Large intestine (tissue), 3 donors: Measurements from ENCODE around the gene VCP. TPM values are rescaled to one million over a fixed set of nuclear protein-coding genes. Genes with fewer than 3 reads are reported as not detected.

Experiments
- DNase-seq, 2 donors: peaks; one replicate each; pipeline versions ENCODE4 v3.0.0 to v3.0.0-alpha.2; 2013
- H3K27ac ChIP-seq: one replicate; pipeline ENCODE4 v1.5.1; 2013; ENCODE audit warnings: low read length
- H3K27me3 ChIP-seq: 2 replicates; pipeline ENCODE4 v1.6.1; 2013; ENCODE audit warnings: low read length; ENCODE audit not compliant: control insufficient read depth, insufficient read depth
- H3K36me3 ChIP-seq: 2 replicates; pipeline ENCODE4 v1.6.1; 2013; ENCODE audit warnings: low read length; ENCODE audit not compliant: control insufficient read depth, insufficient read depth
- H3K4me1 ChIP-seq: one replicate; pipeline ENCODE4 v1.6.1; 2013; ENCODE audit warnings: low read length; ENCODE audit not compliant: control insufficient read depth, insufficient read depth
- H3K4me3 ChIP-seq: one replicate; pipeline ENCODE4 v1.5.1; 2013; ENCODE audit warnings: low read length
- H3K9me3 ChIP-seq: one replicate; pipeline ENCODE4 v1.6.1; 2013; ENCODE audit warnings: mild to moderate bottlenecking, low read depth, low read length, moderate library complexity; ENCODE audit not compliant: control insufficient read depth
- WGBS: methylation state at CpG from one replicate; pipeline ENCODE4 v1.1.5; 2013; ENCODE audit warnings: low lambda C conversion rate; ENCODE audit not compliant: insufficient coverage; 5-methylcytosine and 5-hydroxymethylcytosine counted together
- polyA plus RNA-seq: library from polyadenylated mRNA; unstranded; fragments of 120-200 nt; gene quantifications from one replicate; pipeline ENCODE4 v1.2.1, GENCODE V29; 2013

Gene VCP
- polyA plus RNA-seq, 1 donor = 189 TPM

DNA sequence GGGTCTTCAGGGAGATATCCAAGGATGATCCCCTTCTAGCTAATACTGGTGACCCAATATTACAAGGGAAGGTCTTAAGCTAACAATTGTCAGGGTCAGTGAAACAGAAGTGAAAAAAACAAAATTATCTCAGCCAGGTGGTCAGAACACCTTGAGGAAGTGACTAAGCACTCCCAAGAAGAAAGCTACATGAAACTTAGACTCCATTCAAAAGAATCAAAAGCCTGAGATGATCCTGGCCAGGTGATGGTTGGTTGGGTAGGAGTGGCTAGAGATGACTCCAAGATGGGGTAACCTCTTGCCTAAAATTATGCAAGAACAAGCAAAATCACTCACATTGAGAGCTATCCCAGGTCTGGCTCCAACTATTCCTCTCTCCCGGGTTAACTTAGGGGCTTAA is 5.4 kb downstream of the VCP start:
- Histone ChIP-seq H3K4me1 (peaks cover 19% of the 10 kb centered on the region), H3K27ac (no peak overlapping the region), H3K4me3 (no peak overlapping the region), H3K27me3 (no peaks in the 10 kb centered on the region), H3K9me3 (peaks cover 3% of the 10 kb centered on the region), H3K36me3 (peaks cover 65% of the 10 kb centered on the region)
- no peak for DNase-seq
- no CpG with 5 or more reads among the region's 1 CpG for WGBS

GRCh38 chr9:35060548-35061207 is 11.7 kb downstream of the VCP start:
- Histone ChIP-seq H3K4me1 (no peaks in the 10 kb centered on the region), H3K9me3 (no peaks in the 10 kb centered on the region), H3K36me3 (peaks cover 98% of the 10 kb centered on the region), H3K27me3 (no peaks in the 10 kb centered on the region), H3K27ac (no peak overlapping the region), H3K4me3 (no peak overlapping the region)
- no peak for DNase-seq
- WGBS = no CpG with 5 or more reads among the region's 11 CpGs

- H3K27ac ChIP-seq = no peak overlapping the region
- no peaks in the 10 kb centered on the region for H3K27me3 ChIP-seq
- WGBS = no CpG with 5 or more reads among the region's 10 CpGs
- peaks cover 94% of the 10 kb centered on the region for H3K36me3 ChIP-seq
- DNase-seq = no peak
- no peaks in the 10 kb centered on the region for H3K9me3 ChIP-seq
- no peak overlapping the region for H3K4me3 ChIP-seq
- no peaks in the 10 kb centered on the region for H3K4me1 ChIP-seq
These were observed 13.0 kb downstream of the VCP start for GRCh38 chr9:35059438-35059837.

DNA sequence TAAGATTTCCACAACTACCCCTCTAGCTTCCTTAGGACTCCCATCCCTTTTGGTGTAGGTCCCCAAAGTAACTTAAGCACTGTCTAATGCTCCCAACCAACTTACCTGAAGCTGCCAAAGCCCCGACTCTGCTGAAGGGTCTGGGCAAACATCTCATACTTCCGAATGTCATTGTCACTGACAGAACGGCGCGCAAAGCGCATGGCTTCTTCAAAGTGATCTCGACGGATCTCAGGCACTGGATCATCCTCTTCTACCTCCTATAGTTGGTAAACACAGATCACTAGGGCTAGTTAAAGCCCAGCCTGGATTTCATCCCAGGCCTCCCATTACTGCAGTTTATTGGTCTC is 15.2 kb downstream of the VCP start:
- no CpG with 5 or more reads among the region's 8 CpGs for WGBS
- H3K36me3 ChIP-seq = peaks cover 77% of the 10 kb centered on the region
- no peaks in the 10 kb centered on the region for H3K27me3 ChIP-seq
- no peak overlapping the region for H3K27ac ChIP-seq
- no peaks in the 10 kb centered on the region for H3K4me1 ChIP-seq
- no peak for DNase-seq
- no peak overlapping the region for H3K4me3 ChIP-seq
- H3K9me3 ChIP-seq = no peaks in the 10 kb centered on the region

- no peaks in the 10 kb centered on the region for H3K4me1 ChIP-seq
- H3K36me3 ChIP-seq = peaks cover 75% of the 10 kb centered on the region
- no peak for DNase-seq
- H3K9me3 ChIP-seq = no peaks in the 10 kb centered on the region
- no peaks in the 10 kb centered on the region for H3K27me3 ChIP-seq
- no peak overlapping the region for H3K27ac ChIP-seq
- H3K4me3 ChIP-seq = no peak overlapping the region
- WGBS = no CpG with 5 or more reads among the region's 9 CpGs
These were observed 15.7 kb downstream of the VCP start for GRCh38 chr9:35056571-35057270.

GRCh38 chr9:35054871-35055644 is 17.4 kb downstream of the VCP start:
- no peaks in the 10 kb centered on the region for H3K27me3 ChIP-seq
- H3K9me3 ChIP-seq = no peaks in the 10 kb centered on the region
- no peaks in the 10 kb centered on the region for H3K4me1 ChIP-seq
- H3K4me3 ChIP-seq = no peak overlapping the region
- H3K36me3 ChIP-seq = peaks cover 65% of the 10 kb centered on the region
- 86% methylated on average over 4 of the region's 14 CpGs for WGBS
- H3K27ac ChIP-seq = no peak overlapping the region
- no peak for DNase-seq

DNA sequence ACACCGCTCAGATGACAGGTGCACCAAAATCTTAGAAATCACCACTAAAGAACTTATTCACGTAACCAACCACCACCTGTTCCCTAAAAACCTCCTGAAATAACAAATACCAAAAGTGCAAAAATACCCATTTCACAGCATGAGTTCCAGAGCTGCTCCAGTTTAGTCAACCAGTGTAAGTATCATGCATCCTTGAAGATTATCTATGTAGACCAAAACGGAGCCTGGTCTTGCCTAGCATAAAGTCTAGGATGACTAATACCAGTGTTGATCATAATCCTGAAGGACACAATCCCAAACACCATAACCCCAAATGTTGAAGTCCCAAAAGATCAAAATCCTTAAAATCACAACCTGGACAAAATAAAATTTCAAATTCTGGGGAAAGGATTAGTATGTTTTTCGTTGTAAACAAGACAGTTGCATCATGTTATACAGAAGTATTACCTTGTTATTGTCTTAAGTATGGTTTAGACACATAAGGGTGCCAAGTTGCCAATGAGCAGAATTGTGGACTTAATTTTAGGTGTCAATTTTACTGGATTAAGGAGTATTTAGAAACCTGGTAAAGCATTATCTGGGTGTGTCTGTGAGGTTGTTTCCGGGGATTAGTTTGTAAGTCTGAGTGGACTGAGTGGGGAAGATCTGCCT is 18.1 kb downstream of the VCP start:
- 0% methylated on average over 2 of the region's 5 CpGs for WGBS
- no peak for DNase-seq

DNA sequence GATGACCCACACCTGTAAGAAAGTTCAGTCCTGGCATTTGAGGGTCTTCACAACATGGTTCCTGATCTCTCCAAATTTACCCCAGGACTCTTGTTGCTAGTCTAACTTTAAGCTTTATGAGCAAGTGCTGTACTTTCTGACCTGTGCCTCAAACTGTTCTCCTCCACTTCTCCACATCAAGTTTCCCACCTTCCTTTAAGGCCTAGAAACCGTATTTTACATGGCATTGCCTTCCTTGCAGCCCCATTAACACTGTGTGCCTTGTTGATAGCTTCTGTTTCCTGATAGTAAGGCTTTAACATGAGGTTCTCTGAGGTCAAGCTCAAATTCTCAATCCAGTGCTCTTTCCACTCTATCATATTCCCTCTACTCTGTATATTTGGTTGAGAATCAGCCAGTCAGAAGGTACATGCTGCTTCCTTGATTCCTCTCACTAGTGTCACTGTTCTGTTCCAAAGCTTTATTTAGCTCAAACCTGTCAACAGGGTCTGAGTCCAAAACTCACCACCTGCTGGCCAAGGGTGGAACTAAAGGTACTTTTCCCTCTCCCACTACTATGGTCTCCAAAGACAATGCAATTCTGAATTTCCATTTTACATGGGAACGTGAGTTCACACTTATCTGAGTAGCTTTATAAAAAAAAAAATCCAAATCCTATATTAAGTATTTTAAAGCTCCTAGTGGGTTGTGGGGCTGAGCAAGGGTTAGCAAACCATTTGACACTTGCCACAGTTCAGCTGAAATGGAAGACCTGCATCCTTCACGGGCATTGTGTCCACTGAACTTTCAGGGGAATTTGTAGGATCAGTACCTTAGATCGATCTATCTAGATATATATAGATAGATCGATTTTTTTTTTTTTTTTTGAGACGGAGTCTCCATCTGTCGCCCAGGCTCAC is 21.1 kb downstream of the VCP start:
- H3K36me3 ChIP-seq = peaks cover 49% of the 10 kb centered on the region
- H3K4me3 ChIP-seq = no peak overlapping the region
- H3K27me3 ChIP-seq = no peaks in the 10 kb centered on the region
- no peaks in the 10 kb centered on the region for H3K9me3 ChIP-seq
- no CpG with 5 or more reads among the region's 7 CpGs for WGBS
- no peaks in the 10 kb centered on the region for H3K4me1 ChIP-seq
- no peak overlapping the region for H3K27ac ChIP-seq
- DNase-seq = peak in 1 of 2 donors; percentile 44

More for the DNA sequence above, 18.1 kb downstream of the VCP start:
- H3K4me1 ChIP-seq = no peaks in the 10 kb centered on the region
- H3K4me3 ChIP-seq = no peak overlapping the region
- no peaks in the 10 kb centered on the region for H3K9me3 ChIP-seq
- H3K36me3 ChIP-seq = peaks cover 65% of the 10 kb centered on the region
- no peak overlapping the region for H3K27ac ChIP-seq
- H3K27me3 ChIP-seq = no peaks in the 10 kb centered on the region

GRCh38 chr9:35048511-35048910 is 23.9 kb downstream of the VCP start:
- Histone ChIP-seq H3K27me3 (no peaks in the 10 kb centered on the region), H3K9me3 (no peaks in the 10 kb centered on the region), H3K36me3 (peaks cover 50% of the 10 kb centered on the region), H3K4me1 (no peaks in the 10 kb centered on the region), H3K4me3 (no peak overlapping the region), H3K27ac (no peak overlapping the region)
- no peak for DNase-seq
- WGBS = 100% methylated on average over 2 of the region's 6 CpGs
